GM04503 (cell line): ENCODE results near the gene FSHR.

Experiments
- DNase-seq: peaks from one replicate; pipeline ENCODE4 v3.0.0-alpha.2; 2012; ENCODE audit warnings: low read depth

Gene FSHR

GRCh38 chr2:49111456-49111855 is 42.9 kb downstream of the FSHR start:
- no peak for DNase-seq

GRCh38 chr2:49111006-49111405 is 43.3 kb downstream of the FSHR start:
- no peak for DNase-seq

- DNase-seq: no peak
Observed at GRCh38 chr2:49110571-49110970, 43.7 kb downstream of the FSHR start.

GRCh38 chr2:49108851-49109250 is 45.5 kb downstream of the FSHR start:
- no peak for DNase-seq

- no peak for DNase-seq
Observed at GRCh38 chr2:49108436-49108835, 45.9 kb downstream of the FSHR start.

- no peak for DNase-seq
Observed at GRCh38 chr2:49105506-49105905, 48.8 kb downstream of the FSHR start.

GRCh38 chr2:49102146-49102545 is 52.2 kb downstream of the FSHR start:
- no peak for DNase-seq

- no peak for DNase-seq
Observed at GRCh38 chr2:49080681-49081080, 73.6 kb downstream of the FSHR start.

GRCh38 chr2:49070716-49071115 is 83.6 kb downstream of the FSHR start:
- no peak for DNase-seq

- DNase-seq: no peak
Observed at GRCh38 chr2:49069829-49070228, 84.5 kb downstream of the FSHR start.

- no peak for DNase-seq
Observed at GRCh38 chr2:49068613-49069012, 85.7 kb downstream of the FSHR start.

GRCh38 chr2:49067971-49068370 is 86.3 kb downstream of the FSHR start:
- DNase-seq: no peak

GRCh38 chr2:49053156-49053555 is 101.2 kb downstream of the FSHR start:
- no peak for DNase-seq

- DNase-seq: no peak
Observed at GRCh38 chr2:49050265-49050664, 104.0 kb downstream of the FSHR start.

- no peak for DNase-seq
Observed at GRCh38 chr2:49049161-49049560, 105.2 kb downstream of the FSHR start.

GRCh38 chr2:49045083-49045482 is 109.2 kb downstream of the FSHR start:
- DNase-seq: no peak

GRCh38 chr2:49044350-49045079 is 109.8 kb downstream of the FSHR start:
- no peak for DNase-seq

GRCh38 chr2:49043405-49043982 is 110.8 kb downstream of the FSHR start:
- no peak for DNase-seq

- DNase-seq: no peak
Observed at GRCh38 chr2:49042488-49042887, 111.8 kb downstream of the FSHR start.

GRCh38 chr2:49041061-49041460 is 113.3 kb downstream of the FSHR start:
- no peak for DNase-seq

GRCh38 chr2:49037197-49037596 is 117.1 kb downstream of the FSHR start:
- DNase-seq: no peak

GRCh38 chr2:49035481-49035880 is 118.8 kb downstream of the FSHR start:
- DNase-seq: no peak

- DNase-seq: no peak
Observed at GRCh38 chr2:49033394-49034185, 120.7 kb downstream of the FSHR start.
